Neural progenitor cell (in vitro differentiated cells): ENCODE data around the gene DEPDC4.

Experiments used
- CTCF ChIP-seq: fragments of 200-600 bp; sonication (generic); IDR thresholded peaks from 2 replicates; pipeline ENCODE4 v1.5.1; 2017; ENCODE audit warnings: antibody characterized with exemption, mild to moderate bottlenecking
- EZH2 ChIP-seq: fragments of 200-600 bp; sonication (generic); IDR thresholded peaks from 2 replicates; pipeline ENCODE4 v1.6.1; 2017; ENCODE audit warnings: antibody characterized with exemption, mild to moderate bottlenecking, moderate library complexity

GRCh38 chr12:100193085-100193484, 73.8 kb downstream of the DEPDC4 start:
- TF ChIP-seq EZH2 (no peak), CTCF (no peak)
